LNCaP clone FGC (cell line): ENCODE data around the gene CSRNP3.

Experiments
- DNase-seq: peaks from one replicate; pipeline ENCODE4 v3.0.0-alpha.2; 2011; ENCODE audit warnings: low read depth
- H3K4me3 ChIP-seq: 2 replicates; pipeline ENCODE4 v1.5.1; 2011; ENCODE audit warnings: mild to moderate bottlenecking, low read depth, low read length, control low read depth
- CTCF ChIP-seq: IDR thresholded peaks from 2 replicates; pipeline ENCODE4 v1.5.1; 2012; ENCODE audit warnings: mild to moderate bottlenecking; ENCODE audit not compliant: control insufficient read depth, insufficient read depth; ENCODE audit errors: extremely low read depth

CSRNP3 gene

GRCh38 chr2:165558832-165559231 lies 89.3 kb downstream of the CSRNP3 start:
- H3K4me3 ChIP-seq, result no peak overlapping the region
- TF ChIP-seq CTCF, result peak; percentile 35
- no peak for DNase-seq

GRCh38 chr2:165560377-165560988 lies 91.0 kb downstream of the CSRNP3 start:
- no peak for DNase-seq
- TF ChIP-seq CTCF, result no peak
- no peak overlapping the region for H3K4me3 ChIP-seq

GRCh38 chr2:165561516-165561915 lies 92.0 kb downstream of the CSRNP3 start:
- no peak for TF ChIP-seq CTCF
- no peak overlapping the region for H3K4me3 ChIP-seq
- no peak for DNase-seq

GRCh38 chr2:165562233-165562632 lies 92.7 kb downstream of the CSRNP3 start:
- DNase-seq, result no peak
- TF ChIP-seq CTCF, result no peak
- H3K4me3 ChIP-seq, result no peak overlapping the region

GRCh38 chr2:165563468-165564225 lies 94.1 kb downstream of the CSRNP3 start:
- peak; percentile 34; the same call in 1 of the 2 replicates for TF ChIP-seq CTCF
- DNase-seq, result no peak
- H3K4me3 ChIP-seq, result no peak overlapping the region

GRCh38 chr2:165566008-165566407 lies 96.5 kb downstream of the CSRNP3 start:
- TF ChIP-seq CTCF, result no peak
- H3K4me3 ChIP-seq, result no peak overlapping the region
- DNase-seq, result no peak
